Measurements from ENCODE around the gene CDK5RAP2. TPM values are rescaled to one million over a fixed set of nuclear protein-coding genes. Genes with fewer than 3 reads are reported as not detected.

Gene CDK5RAP2
- total RNA-seq, 1 experiment from 2014 or later = 22.2 TPM

GRCh38 chr9:120438111-120438510 lies 141.9 kb downstream of the CDK5RAP2 start:
- DNase-seq (ENCODE audit: low spot score) = no peak

DNA sequence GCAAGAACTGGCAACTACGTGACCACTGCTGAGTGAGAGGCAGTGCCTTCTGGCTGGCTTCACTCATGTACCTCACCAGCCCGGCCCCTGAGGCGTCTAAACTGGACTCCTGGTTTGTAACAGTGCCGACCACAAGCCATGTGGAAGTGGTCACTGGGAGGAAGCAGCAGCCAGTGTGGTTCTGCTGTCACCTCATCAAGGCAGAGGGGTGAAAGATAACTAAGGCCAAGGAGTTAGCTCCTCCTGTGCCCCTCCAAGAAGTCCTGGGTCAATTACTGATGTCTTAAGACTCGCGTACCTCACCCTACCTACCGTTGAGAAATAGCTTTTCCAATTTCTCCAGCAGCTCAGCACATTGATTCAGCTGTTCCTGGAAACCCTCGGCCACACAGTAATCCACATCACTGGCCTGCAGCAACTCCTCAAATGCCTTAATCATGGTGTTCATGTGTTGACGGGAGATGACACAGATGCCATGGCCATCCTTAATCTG lies 142.9 kb downstream of the CDK5RAP2 start:
- no peak for DNase-seq (ENCODE audit: low spot score)

GRCh38 chr9:120436446-120436845 lies 143.5 kb downstream of the CDK5RAP2 start:
- DNase-seq (ENCODE audit: low spot score) = no peak

DNA sequence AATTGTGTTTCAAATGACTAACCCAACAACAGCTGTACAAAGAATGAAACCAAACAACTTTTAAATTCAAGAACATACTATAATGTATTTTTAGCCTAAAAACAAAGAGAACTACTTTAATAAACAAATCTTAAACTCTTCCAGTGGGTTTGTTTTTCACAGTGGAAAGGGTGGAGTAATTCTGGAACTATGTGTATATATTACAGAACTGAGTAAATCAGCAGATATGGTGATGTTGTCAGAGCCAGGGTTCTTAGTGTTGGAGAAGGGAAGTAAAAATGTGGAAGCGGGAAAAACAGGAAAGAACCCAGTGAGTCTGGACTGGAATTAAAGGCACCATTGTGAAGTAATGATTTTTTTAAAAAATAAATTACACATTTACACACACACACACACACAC lies 144.9 kb downstream of the CDK5RAP2 start:
- no peak for DNase-seq (ENCODE audit: low spot score)

DNA sequence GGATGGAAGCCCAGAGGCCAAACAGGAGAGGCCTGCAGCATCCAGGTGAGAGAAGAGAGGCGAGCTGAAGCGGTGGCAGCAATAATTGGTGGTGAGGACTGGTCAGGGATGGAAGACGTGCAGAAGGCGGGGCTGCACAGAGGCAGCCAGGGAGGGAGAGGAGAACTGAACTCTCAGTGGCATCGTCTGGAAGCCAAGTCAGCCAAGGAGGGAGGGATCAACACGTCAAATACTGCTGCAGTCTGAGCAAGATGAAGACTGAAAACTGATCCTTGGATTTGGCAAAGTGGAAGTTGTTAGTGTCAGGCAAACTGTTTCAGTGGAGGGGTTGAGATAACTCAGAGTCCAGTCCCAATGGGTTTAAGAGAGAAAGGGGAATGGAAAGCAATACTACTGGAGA lies 145.4 kb downstream of the CDK5RAP2 start:
- no peak for DNase-seq (ENCODE audit: low spot score)

DNA sequence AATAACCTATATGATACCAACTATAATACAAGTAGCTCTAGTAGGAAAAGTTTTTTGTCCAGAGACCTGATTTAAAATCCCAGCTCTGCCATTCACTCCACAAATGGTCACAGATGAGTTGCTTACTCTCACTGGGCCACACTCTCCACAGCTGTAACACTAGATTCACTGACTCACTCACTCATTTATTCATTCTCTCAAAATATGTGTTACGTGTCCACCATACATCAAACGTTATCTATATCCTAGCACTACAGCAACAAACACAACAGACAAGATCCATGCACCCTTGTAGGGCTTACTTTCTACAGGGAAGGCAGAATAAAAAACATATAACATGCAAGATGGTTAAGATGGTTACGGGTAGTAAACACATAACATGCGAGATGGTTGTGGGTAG lies 146.3 kb downstream of the CDK5RAP2 start:
- DNase-seq (ENCODE audit: low spot score) = no peak

DNA sequence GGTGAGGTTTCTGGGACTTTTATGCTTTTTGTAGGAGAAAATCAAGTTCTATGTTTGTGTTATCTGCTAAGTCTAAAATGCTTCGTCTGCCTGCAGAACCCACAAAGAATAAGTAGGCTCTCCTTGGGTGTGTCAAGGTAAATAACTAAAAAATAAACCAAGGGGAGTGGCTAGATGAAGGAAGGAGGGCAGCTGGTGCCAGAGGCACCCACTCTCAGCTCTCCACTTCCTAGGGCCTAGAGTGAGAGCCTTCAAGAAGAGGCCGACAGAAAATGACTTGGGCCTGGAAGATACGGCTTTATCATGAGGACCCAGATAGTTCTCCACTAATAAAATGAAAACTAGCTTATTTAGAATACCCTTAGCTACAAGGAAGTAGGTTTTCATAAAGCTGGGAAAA lies 147.4 kb downstream of the CDK5RAP2 start:
- DNase-seq (ENCODE audit: low spot score) = no peak

DNA sequence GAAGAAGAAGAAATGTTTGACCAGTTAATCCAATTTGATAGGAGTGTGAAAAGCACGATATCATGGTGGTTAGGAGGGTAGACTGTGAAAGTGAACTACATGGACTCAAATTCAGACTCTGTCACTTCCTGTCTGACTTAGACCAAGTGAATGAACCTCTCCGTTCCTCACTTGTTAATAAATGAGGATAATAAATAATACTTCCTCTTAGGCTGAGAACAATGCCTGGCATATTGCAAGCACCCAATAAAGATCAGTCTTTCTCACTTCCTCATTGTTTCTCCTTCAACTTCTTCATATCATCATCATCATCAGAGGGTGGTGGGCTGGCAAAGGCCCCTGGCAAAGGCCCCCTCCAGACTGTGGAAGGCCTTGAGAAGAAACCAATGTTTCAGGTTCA lies 148.7 kb downstream of the CDK5RAP2 start:
- DNase-seq (ENCODE audit: low spot score) = no peak

DNA sequence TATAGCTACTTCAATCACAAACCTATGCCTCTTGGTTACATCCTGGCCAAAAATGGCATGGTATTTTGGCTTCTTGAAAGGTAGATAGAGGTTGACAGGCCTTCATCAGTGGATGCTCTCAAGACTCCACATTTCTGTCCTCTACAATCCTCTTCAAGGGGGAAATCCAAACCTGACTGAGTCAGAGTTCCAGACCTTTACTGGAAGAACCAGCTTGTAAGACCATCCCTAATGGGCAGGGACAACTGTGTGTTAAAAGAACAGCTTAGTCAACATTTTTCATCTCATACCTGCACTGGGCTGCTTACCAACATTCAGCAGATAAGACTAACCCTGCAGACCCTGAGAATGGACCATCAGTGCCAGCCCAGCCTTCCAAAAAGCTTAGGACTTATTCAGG lies 155.7 kb downstream of the CDK5RAP2 start:
- no peak for DNase-seq (ENCODE audit: low spot score)

DNA sequence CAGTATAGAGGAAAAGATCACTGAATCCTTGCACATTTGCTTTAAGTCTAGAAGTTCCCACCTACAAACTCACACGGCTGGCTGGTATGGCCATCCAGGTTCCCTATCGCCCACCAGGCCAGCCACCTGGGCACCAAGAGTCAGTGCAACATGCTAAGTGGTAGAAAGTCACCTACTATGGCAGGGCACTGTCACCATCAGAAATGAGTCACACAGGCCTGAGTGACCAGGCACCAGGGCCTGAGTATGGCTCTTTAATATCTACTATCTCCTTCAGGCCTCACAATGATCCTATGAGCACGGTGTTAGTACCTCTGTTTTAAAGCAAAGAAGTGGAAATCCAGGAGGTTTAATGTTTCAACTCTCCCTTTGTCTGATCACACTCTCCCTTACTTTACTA lies 156.2 kb downstream of the CDK5RAP2 start:
- DNase-seq (ENCODE audit: low spot score) = no peak

DNA sequence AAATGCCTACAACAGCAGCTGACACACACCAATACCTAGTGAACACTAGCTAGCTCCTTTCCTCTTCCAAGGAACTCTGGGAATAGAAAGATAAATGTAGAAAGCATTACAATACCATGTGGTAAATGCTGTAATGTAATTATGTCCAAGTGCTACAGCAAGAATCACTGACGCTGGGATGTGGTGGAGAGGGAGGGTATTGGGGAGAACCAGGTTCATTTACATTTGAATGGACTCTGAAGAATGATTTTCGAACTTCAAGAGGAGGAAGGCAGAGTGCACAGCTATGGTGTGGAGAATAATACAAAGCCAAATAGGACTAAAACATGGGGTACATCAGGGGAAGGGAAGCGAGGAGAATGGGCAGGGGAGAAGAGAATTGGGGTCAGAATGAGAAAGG lies 158.0 kb downstream of the CDK5RAP2 start:
- DNase-seq (ENCODE audit: low spot score) = no peak

DNA sequence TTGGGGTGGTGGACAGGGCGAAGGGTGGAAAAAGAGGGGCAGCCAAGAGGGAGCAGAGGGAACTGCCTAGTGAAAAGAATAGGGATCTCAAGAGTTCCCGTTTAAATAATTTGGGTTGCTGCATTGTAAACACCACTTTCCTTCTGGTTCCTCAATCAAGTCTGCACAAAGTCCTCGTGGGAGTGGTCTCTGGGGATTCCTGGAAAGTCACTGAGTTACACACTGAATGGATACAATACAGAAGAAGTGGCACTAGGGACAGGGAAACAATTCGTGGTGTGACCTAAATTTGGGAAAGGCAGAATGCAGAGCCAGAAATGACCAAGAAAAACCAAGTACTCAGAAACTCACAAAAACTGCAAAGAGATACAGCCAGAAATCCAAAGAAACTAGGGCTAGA lies 161.7 kb downstream of the CDK5RAP2 start:
- DNase-seq (ENCODE audit: low spot score) = no peak

GRCh38 chr9:120416781-120417427 lies 163.1 kb downstream of the CDK5RAP2 start:
- no peak for DNase-seq (ENCODE audit: low spot score)

- DNase-seq (ENCODE audit: low spot score) = no peak
These were observed 166.6 kb downstream of the CDK5RAP2 start for GRCh38 chr9:120413121-120414048.

DNA sequence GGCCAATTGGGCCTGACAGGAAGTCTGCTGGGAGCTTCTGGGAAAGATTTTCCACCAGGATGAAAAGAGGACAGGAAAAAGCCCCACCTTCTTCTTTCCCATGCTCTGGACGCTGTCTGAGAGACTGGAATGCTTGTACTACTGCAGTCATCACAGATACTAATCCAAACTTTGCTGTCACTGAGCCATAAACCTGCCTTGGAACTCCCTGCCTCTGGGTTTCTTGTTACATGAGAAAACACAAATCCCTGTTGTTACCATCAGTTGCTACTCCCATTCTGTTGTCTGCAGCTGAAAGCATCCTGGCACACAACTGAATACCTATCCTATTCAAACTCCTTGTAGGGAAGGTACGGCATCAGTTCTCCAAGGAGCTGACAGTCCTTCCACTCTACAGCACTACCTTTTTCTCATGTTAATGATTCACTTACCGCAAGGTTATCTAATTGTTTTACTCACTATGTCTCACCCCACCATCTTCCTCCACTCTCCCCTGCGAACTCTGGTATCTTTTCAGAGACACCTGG lies 167.5 kb downstream of the CDK5RAP2 start:
- DNase-seq (ENCODE audit: low spot score) = no peak

DNA sequence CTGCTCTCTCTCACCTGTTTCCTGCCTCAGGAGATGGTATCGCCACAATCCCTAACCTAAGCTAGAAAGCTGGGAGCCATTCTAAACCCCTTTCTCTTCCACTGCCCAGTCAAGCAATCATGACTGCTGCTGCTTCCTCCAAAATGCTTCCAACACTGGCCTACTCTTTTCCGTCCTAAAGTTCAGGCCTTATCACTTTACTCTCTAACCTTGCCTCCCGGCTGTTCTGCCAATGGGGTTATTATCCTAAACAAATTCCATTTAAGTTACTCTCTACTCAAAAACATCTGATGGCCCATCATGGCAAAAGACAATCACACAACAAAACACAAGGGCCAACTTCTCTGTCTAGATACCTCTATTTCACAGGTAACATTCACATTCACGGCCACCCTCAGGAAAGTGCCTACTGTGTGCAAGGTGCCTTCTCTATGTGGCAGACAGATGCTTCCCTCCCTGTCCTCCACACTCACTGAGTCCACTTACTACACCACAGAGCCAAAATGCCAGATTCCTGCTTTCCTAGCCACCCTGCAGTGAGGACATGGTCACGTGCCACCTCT lies 168.0 kb downstream of the CDK5RAP2 start:
- no peak for DNase-seq (ENCODE audit: low spot score)

DNA sequence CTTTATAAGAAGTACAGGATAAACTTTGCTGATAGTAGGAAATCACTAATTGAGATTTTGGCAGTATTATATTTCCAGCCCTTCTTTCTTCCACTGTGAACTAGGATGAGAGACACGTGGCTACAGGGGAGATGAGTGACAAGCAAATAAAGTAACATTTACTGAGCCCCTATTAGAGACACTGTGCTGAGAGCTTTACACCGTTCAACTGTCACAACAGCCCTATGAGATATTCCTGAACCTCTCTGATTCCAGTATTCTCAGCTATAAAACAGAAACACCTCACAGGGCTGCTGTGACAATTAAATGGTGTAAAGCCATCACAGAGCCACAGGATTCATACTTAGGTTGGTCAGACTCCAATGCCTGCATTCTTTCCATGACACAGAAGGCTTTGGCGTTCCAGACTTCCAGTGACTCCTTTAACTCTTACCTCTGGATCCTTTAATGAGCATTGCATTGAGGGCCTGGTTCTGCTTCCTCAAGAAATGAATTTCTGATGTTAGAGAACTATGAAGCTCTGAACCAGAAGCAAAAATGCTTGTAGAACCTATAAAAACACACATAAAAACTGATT lies 169.0 kb downstream of the CDK5RAP2 start:
- no peak for DNase-seq (ENCODE audit: low spot score)

- DNase-seq (ENCODE audit: low spot score) = no peak
These were observed 171.2 kb downstream of the CDK5RAP2 start for GRCh38 chr9:120408680-120409258.

- DNase-seq (ENCODE audit: low spot score) = no peak
These were observed 174.1 kb downstream of the CDK5RAP2 start for GRCh38 chr9:120405860-120406259.

- DNase-seq (ENCODE audit: low spot score) = no peak
These were observed 174.8 kb downstream of the CDK5RAP2 start for GRCh38 chr9:120405134-120405533.

DNA sequence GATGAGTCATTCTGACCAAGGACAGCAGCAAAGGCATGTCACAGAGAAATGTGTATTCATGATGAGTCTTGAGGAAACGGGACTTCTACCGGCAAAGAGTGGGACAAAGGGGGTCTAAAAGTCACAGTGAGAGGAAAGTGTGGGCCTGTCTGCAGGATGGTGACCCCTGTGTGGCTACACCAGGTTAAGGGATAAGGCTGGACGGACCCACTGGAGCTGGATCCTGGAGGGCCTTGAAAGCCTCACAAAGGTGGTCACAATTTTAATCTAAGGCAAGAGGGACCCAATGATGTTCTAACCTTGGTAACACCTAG lies 176.5 kb downstream of the CDK5RAP2 start:
- DNase-seq (ENCODE audit: low spot score) = no peak

Measured in HT-29 (cell line).